NCI-H1105 (cell line): ENCODE measurements around the gene USP2.
A peak's percentile ranks its signal among the peaks of the same experiment; 100 is the strongest.

Source experiments
- DNase-seq: peaks from one replicate; lab custom pipeline; 2025; lab: John Stamatoyannopoulos, UW

The USP2 gene

DNA sequence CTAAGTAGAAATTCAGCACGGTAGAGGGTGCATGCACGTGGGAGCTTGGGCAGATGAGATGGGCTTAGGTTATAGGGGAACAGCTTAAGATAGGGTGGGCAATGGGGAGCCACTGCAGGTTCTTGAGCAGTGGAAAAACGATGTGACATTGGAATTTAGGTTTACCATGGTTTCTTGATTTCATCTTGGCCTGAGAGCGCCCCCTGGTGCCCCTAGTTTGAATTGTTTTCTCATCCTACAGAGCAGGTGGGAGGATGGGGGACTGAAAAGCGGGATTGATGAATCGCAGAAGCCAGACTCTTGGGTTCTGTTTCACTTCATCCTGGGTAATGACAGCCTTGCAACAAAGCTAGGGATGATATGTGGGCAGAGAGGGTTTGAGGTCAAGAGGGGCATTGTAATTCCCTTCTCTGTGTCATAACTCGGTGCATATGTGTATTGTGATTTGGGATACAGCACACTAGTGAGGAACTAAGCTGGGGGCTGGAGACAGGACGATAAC lies 57.9 kb downstream of the USP2 start:
- peak; percentile 71 for DNase-seq

DNA sequence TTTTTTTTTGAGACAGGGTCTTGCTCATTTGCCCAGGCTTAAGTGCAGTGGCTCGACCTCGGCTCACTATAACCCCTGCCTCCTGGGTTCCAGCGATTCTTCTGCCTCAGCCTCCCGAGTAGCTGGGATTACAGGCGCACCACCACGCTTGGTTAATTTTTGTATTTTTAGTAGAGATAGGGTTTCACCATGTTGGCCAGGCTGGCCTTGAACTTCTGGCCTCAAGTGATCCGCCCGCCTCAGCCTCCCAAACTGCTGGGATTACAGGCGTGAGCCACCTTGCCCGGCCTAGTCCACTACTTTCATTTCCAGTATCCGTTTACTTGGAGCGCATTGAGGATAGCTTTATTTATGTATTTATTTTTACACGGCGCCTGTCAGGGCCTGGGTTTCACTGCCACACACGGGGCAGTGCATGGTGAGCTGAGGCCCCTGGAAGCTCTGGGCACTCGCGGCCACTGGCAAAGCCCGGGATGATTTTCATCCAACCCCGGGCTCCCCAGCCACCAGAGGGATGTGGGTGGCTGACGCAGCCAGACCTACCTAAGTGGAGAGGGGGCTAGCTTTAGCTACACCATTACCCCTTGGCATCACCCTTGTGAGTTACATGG lies 58.5 kb downstream of the USP2 start:
- no peak for DNase-seq

DNA sequence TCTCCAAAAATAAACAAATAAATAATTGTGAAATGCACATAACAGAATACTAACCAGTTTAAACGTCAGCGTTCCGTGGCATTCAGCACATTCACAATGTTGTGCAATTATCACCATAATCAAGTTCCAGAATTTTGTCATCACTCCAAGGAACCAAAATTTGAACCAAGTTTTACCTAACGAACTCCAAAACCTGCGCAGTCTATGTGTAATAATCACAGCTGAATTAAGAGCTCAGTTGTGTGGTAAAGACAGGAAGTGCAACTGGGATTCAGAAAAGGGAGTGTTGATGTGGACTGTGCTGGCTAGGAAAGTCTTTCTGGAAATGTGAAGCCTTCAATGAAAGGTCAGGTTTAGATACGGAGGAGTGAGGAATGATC lies 59.1 kb downstream of the USP2 start:
- no peak for DNase-seq

DNA sequence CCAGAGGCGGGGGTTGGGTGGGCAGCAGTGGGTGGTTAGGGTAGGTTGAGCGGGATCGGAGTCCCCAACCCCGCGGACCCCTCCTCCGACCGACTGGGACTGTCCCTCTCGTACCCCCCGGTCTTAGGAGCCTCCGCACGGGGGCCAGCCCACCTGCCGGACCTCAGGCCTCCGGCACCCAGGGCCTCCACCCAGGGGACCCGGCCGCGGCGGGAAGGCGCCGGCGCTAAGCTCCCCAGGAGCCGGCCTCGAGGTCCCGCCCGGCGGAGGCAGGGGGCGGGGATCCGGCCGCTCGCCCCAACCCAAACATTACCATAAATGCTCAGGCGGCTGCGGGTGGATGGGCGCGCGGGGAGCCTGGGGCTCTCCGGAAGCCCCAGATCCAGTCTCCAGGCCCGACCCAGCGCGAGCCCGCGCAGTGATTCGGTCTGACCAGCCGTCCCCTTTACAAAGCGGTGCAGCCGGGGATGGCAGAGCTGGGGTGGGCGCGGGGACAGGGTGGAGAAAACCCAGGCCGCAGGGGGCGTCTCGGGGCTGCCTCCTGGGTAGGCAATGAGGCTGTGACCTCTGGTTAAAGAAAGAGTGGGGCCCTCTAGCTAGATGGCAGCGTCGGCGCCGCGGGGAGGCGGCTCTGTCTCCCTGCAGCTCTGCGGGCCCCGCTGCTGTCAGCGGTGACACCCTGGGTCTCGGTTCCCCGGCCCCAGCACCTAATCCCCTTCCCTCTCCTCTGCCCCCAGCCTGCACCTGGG lies 60.5 kb downstream of the USP2 start:
- no peak for DNase-seq

DNA sequence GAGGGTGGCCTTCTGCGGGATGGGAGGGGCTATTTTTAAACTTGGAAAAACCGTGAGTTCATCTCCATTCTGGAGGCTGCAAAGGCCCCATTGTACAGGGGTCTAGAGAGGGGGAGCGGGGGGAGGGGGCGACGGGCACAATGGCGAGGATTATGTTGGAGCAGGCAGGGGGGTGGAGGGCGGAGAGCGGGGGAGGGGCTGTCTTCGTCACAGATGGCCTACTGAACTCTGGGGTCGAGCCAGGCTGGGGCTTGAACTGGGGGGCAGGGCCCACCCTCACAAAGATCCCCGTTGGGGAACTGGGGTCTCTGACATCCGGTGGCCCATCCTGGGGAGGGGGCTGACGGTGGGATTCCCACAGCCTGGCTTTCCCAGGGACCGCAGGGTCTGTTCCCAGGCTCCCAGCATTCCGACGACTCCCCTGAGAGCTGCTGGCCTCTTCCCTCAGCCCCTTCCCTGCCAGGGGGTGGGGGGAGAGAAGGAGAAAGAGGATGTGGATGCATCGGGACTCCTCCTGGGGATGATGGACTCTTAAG lies 61.2 kb downstream of the USP2 start:
- no peak for DNase-seq

DNA sequence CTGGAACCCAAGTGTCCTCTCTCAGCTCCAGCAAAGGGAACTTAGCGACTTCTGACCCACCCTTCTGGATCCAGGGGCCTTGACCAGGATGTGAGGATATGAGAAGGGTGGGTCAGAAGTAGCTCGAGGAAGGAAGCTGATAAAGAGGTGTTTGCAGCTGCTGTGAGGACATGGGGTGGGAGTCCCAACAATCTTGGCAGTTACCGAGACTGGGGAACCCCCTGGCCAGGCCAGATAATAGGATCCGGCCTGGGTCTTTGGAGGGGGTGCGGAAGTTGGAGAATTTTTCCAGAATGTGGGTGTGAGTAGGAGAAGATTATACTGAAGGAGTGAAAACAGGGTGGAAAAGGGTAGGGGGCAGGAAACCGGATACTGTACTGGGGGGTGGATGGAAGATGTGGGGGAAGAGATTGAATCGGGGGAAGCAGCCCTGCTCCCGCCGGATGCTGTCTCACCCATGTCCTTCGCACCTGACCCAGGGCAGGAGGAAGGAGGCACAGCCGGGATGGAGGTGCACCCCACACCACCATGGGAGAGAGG lies 61.7 kb downstream of the USP2 start:
- DNase-seq = no peak

DNA sequence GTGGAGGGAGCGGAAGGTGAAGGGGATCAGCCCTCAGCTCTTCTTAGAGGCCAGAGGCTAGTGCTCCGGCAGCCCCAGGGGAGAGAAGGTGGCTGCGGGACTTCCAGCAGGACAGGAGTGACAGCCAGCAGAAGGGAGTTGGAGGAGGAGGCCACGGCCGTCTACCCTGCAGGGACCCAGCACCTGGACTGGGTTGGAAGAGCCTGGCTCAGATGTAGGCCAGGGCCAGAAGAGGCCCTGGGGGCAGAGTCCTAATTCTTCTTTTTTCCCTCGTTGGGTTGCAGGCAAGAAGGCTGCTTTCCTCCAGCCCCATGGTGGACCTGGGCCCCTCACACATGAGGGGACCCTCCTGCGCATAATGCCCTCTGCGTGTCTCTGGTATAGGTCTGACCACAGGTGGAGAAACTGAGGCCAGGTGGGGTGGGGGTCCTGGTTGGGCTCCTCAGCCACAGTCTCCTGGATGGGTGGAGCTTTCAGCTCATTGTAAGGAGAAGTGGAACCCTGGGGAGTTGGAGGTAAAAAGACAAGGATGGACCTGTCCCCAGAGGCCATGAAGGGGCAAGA lies 62.3 kb downstream of the USP2 start:
- DNase-seq = no peak

DNA sequence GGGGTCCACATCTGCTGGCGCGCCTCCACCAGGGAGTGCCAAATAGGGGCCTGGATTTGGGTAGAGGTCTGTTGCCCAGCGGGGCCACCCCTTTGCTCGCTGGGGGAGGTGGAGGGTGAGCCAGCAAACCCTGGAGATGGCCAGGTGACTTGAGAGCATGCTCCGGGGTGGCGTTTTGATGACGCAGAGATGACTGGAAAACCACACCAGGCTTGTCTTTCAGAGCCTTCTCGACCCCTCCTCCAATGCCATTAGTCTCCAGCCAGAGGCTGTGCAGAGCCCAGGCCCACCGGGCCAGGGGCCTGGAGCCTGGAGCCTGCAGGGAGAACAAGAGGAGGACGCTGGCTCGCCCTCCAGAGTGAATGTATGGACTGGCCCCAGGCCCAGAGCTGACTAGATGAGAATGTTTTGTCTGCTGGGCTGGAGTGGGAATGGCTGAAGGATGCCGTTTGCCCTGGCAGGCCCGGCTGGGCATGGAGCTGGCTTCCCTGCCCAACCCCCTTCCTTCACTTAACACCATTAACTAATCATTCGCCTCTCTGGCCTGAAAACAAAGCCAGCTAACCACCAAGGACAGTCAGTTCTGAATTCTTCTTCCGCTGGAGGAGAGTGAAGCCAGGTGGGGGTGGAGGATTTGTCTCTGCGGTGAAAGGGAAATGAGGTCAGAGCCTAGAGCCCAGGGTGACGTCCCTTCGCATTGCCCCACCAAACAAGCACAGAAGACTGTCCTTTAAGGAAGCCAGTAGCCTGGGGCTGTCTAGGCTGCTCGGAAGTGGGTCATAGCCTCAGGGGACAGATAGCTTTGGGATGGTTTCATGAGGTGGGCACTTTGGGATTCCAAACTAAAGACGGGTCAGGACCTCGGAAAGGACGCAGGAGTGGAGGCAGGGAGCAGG lies 63.0 kb downstream of the USP2 start:
- no peak for DNase-seq

DNA sequence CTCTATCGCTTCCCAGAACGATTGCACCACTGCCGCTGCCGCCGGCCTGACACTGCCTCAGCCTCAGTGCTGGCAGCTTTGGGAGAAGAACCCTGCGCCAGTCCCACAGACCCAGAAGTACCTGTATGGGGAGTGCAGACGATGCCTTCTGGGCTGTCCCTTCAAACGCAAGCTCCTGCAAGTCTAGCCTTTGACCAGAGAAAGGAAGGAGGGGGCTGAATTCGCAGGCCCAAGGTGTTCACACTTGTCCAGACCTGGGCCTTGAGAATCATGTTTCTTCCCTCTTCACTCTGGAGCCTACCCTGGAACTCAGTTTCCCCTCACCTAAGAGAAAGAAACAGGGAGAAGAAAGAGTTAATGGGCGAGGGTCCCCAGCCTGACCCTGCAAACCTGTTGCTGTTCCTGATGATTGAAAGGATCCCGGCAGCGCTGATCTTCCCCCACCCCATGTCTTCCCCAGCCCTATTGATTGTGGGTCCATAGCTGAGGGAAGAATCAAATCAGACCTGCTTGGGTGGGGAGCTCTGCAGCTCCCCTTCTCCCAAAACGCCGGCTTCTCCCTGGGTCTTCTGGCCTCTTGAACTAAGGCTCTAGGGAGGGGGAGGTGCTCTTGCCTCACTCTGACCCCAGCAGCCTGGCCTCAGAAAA lies 63.8 kb downstream of the USP2 start:
- DNase-seq = no peak

DNA sequence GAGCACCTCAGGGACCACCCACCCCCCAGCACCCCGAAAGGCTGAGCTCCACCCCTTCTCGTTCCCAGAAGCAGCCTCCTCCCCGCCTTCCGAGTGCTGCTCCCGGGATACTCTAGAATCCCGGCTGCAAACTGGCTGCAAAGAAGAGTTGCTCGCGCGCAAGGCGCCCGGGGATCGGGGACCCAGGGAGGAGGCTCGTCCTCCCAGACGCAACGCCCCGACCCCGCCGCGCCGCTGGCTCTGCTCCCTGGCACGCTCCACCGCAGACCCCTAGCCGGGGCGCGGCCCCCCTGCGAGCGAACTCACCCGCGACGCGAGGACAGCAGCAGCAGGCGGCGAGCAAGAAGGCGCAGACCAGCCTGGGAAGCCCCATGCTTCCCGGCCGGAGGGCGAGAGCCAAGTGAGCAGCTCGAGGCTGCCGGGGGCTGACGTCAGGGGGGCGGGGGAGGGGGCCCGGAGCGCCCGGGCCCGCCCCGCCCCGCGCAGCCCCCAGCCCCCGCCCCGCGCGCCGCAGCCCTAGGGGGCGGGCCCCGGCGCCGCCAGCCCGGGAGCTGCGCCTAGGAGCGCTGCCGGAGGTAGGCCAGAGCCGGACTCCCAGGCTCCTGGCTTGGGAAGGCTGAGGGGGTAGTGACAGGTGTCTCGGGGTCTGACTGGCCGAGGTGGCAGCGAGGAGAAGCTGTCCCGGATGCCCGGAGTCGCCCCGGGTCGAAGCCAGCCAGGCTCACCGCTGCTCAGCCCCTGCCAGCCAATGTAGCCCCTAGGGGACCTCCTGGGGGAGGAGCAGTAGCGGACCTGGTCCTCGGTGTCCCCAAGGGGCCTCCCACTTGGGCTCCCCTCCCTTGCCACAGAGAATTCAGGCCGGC lies 64.5 kb downstream of the USP2 start, which contains the start of gene MCAM:
Gene MCAM (minus strand): TSS at position 402 of the 863 bp plus-strand sequence. CDS start 29 bp downstream, at position 373.
- DNase-seq = peak; percentile 51

DNA sequence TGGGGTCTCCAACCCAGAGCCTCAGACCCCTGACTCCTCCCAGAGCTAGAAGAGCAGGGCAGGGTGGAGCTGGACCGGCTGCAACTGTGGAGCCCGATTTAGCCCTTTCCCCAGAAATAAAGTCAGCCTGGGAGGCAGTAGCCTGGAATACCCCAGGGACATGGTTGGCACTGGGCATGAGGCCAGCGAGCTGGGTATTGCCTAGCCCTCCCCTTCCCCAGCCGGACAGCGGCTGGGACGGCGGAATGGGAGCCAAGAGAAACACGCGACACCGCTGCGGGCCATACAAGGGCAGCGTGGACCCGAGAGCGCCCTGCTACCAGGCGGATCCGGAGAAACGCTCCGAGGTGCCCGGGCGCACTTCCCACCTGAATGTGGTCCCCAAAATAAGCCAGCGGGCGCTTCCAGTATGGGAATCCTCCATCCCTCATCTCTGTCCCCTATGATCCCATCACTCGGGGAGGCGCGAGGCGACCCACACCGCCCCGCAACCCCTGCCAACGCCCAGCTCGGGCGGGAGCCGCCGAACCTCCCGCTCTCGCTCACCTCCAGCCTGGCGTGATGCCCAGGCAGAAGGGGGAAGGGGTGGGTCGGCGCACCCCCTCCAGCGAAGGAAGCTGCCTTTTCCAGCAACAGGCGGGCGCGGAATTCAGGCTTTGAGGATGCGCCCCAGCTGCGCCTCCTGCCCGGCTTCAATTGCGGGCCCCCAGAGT lies 65.3 kb downstream of the USP2 start:
- peak; percentile 88 for DNase-seq

DNA sequence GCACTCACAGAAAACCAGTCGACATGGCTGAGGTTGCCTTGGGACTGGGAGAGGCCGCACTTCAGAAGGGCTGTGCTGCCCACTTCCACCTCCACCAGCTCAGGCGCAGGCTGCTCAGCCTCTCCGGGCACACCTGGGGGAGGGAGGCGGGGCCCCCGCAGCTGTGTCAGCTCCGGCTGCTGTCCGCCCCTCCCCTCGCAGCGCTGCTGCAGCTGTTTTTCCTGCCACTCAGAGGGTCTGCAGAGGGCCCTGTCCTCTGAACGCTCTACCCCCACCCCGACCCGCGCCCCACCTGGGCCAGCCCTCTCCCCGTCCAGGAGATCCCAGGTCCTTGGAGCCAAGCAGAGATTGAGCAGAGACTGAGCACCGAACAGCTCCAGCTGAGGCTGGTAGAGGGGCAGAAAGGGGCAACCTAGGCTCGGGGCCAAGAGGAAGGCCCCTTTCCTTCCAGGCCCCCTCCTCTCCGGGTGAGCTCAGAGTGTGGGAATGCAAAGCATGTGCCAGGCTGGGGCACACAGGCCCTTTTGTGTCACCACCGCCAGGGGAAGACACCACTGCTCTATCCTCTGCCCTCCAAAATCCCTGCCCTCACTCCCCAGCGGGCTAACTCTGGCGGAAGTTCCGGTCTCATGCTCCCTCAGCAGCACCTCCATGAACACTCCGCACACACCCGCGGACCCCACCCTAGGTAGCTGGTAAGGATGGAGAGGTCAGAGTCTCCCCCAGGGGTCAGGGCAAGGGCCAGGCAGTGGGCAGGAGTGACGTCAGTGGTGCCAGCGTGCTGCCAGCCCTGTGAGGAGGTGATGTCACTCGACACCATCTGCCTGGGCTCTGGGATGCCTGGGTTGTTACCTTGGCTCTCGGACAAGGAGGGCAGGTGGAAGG lies 66.1 kb downstream of the USP2 start:
- peak; percentile 88 for DNase-seq

DNA sequence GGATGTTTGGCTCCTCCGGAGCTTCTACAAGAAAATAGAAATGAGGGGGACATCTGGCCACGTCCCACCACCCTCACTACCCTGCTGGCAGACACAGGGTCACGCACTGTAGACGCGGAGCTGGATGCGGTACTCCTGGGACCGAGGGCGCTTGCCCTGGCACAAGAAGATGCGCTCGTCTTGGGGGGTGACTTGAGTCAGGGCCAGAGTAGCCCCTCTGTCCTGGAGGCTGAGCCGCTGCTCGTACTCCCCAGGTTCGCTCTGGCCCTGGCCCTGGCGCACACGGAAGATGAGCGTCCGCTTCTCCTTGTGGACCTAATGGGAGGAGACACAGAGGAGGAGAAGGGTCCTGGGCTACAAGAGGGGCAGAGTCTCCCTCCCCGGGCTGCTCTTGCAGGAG lies 66.8 kb downstream of the USP2 start:
- no peak for DNase-seq

DNA sequence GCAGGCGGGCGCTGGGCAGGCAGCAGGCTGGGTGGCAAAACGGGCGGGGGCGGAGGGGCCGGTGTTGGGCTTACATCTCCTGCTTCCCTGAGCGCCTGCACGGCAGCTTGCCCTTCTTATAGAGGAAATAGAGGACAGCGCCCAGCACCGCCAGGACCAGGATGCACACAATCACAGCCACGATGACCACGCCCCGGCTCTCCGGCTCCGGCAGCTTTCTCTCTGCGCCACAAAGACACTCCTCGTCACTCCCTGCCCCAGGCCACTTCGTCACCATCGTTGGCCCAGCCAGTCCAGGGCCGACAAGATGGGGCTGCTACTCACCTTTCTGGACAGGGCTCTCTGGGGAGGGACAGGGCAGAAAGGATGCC lies 70.8 kb downstream of the USP2 start:
- DNase-seq = no peak

DNA sequence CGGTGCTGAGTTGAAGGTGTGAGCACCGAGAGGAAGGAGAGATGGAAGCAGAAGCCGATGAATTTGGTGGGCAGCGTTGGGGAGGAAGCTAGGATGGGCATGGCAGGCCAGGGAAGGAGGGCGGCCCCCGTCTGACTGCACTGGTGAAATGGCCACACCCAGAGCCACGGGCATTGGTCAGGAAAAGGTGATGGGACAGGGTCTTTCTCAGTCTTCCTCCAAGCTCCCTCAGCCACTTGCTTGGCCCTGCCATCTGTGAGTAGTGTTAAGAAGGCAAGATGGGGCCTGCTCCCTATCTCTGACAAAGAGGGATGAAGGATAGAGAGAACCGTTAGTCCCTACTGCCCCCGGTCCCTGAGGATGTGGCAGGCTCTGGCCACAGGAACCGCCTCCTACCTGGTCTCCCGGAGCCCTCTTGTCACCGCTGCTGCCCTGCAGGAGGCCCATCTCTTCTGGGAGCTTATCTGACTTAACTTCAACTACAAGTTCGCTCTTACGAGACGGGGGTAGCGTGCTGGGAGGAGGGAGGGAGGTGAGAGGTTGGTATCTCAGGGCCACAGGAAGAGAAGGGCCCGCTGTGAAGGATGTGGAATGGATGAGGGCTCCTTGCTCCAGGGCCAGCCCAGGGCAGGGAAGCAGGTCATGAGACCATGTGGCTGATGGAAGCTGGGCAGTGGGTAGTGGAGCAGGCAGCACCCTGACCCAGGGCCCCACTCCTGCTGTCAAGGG lies 71.4 kb downstream of the USP2 start:
- no peak for DNase-seq

DNA sequence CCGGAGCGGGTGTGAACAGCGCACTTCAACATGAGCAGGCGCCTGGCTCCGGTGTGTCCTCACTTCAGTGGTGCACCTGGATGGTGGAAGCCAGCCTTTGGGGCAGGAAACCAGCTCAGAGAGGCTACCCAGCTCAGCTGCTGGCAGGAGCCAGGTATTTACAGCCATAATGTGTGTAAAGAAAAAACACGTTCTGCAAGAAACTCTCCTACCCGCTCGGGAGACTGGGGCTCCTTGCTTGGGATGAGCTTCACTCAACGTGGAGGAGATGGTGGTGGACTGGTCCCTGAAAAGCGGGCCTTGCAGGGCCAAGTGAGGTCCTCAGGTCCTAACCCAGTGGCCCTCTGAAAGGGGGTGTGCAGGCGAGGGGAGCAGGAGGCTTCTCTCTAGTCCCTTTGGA lies 72.1 kb downstream of the USP2 start:
- no peak for DNase-seq

DNA sequence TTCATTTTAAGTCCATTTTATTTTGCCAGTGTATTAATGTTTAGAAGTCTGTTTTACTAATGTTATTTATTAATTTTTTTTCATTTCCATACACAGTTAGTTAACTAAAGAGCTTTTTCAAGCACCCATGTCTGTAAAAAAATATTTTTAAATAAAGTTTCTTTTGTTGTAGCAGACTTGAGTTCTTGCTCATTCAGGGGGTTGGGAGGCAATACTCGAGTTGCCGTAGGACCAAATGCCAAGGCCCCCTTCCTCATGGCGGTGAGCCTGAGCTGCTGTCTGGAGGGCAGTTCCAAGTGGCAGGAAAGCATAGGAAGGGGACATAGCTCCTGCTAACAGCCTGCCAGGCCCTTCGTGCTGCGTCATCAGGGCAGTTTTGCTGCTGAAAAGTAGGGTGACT lies 73.5 kb downstream of the USP2 start:
- DNase-seq = no peak

DNA sequence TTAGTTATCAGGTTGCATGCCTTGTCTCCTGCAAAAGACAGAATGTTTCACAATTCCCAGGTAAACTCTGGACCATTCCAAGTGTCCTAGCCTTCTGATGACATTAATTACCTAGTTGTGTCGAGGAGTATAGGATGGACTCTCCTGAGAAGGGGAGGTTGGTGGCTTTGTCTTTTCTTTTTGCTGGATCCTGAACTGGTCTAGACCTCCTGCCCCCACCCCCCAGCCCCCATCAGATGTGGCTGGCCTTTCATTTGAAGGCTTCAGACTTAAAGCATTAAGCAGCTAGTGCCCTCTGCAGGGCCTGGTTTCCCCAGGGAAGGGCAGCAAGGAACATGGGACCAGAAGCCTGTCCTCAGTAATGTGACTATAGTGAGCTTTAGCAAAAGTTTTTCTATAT lies 74.3 kb downstream of the USP2 start:
- no peak for DNase-seq
